ENCODE data around the gene RAD21L1.

Gene RAD21L1

DNA sequence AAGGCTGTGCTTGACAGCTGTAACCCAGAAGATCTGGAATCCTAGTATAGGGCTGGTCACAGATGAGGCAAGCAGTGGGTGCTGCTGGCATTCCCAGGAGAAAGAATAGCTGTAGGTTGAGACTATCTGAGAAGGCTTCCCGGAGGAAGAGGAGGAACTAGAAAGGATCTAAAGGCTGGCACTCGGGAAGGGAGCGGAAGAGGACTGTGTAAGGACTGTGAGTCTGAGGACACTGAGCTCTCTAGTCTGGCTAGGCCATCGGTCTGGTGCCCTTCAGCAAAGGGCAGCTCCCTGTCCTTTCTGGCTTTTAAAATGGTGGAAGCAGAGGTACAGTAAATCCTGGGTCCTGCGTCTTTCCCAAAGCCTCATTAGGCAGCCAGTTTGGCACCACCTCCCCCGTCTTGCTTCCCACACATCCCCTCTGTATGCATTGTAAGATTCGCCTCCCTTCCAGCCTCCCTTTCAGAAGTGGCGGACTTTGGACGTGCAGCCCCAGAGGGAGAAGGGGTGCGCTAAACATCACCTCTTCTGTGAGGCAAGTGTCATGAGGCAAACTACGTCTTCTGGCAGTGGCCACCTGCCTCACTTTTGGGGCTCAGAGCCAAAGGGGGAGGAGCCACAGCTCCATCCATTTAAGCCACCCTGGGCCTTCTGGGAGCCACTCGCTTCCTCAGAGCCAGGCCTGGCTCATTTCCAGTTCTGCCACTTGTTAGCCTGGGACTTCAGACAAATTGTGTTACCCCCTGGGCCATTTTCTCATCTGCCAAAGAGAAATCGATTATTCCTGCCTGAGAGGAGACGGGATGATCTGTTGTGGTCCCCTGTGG lies 48.9 kb downstream of the RAD21L1 start:
- no peak for DNase-seq

GRCh38 chr20:1275919-1276318 lies 50.1 kb downstream of the RAD21L1 start:
- no peak for DNase-seq

- DNase-seq = no peak
Observed at GRCh38 chr20:1277529-1278322, 51.9 kb downstream of the RAD21L1 start.

GRCh38 chr20:1278993-1279392 lies 53.1 kb downstream of the RAD21L1 start:
- DNase-seq = no peak

- no peak for DNase-seq
Observed at GRCh38 chr20:1280195-1281102, 54.6 kb downstream of the RAD21L1 start.

- DNase-seq = no peak
Observed at GRCh38 chr20:1281279-1282057, 55.6 kb downstream of the RAD21L1 start.

DNA sequence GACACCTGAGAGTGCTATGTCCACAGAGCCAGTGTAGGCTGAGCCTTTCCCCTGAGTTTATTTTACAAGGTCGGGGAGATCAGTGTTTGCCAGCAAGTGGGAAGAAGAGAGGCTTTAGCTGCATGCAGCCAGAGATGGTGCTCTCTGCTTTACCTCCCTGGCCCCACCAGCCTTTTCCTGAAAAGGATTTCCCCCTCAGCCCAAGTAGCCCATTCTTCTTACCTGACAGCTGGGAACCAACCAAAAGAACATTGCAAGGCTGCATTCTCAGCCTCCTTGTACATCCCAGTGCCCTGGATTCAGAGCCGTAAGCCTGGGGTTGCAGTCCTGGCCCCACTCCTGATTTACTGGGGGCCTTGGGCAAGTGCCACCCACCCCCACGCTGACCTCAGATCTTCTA lies 57.1 kb downstream of the RAD21L1 start:
- DNase-seq = no peak

DNA sequence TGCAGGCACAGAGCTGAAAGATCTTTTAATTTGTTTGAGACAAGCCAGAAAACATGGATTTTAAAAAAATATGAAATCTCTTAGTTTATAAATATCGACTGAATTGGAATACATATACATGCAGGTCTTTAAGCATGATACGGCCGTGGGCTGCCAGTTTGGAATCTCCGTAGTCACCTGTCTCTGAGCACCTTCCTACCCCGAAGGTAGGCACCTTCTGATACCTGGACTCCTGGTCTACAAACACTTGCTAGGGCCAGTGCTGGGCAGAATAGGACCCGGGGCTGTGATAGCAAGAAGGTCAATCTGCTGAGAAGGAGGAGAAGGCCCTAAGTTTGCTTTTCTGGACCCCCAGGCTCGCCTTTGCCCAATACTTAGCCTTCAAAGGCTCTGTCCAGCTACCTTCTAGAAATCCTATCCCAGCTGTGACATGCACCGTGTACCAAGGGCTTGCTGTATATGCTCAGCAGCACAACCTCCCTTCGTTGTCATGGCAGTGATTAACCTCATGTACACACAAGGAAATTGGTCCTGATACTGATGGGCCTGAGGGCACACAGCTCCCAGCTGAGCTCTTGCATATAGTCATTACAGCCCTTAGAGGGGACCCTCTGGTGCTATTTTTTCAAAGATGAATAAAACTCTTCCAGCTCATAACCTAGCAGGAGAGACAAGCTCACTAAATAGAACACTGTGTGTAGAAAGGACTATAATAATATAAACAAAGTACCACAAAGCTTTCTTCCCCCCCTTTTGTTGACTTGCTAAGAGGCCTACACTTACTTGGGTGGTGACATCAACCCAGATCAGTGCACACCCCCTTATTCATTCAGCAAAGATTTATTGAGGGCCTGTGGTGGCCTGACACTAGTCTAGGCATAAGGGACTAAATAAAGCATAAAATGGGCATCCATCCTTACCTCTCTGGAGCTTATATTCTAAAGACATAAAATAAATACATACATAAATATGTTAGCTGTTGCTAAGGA lies 58.0 kb downstream of the RAD21L1 start:
- no peak for DNase-seq

GRCh38 chr20:1286267-1287024 lies 60.6 kb downstream of the RAD21L1 start:
- DNase-seq = no peak

- DNase-seq = no peak
Observed at GRCh38 chr20:1287306-1287705, 61.5 kb downstream of the RAD21L1 start.

DNA sequence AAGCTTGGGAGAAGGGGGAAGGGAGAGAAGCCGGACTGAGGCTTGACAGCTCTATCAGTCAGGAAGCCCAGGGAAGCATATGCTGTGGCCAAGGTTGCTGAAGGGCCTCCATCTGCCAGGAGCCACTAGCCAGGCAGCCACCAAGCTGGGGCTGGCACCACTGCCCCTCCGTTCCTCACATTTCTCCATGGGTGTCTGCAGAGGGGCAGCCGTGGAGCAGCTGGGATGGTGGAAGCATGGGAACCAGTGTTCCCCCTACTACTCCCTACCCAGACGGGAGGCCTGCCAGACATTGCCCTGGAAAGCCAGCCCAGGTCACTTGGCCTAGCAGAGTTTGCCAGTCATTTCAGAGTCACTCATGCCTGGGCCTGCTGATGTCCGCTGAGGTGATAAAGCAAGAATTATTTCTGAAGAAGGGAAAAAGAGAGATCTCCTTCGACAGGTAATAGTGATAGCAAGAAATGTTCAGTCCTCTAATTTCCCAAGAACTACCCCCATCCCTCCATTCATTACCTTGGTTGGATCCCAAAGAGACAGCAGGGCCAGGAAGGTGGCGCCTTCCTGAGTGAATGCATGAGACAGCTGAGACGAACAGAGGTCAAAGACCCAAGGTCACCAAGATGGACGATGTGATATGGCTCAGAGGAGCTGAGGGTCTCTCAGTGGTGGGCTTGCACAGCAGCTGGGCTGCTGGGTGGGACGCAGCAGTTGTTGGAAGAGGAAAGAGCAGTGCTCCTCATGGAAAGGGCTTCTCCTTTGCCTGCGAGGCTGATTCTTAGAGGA lies 62.1 kb downstream of the RAD21L1 start:
- DNase-seq = no peak

DNA sequence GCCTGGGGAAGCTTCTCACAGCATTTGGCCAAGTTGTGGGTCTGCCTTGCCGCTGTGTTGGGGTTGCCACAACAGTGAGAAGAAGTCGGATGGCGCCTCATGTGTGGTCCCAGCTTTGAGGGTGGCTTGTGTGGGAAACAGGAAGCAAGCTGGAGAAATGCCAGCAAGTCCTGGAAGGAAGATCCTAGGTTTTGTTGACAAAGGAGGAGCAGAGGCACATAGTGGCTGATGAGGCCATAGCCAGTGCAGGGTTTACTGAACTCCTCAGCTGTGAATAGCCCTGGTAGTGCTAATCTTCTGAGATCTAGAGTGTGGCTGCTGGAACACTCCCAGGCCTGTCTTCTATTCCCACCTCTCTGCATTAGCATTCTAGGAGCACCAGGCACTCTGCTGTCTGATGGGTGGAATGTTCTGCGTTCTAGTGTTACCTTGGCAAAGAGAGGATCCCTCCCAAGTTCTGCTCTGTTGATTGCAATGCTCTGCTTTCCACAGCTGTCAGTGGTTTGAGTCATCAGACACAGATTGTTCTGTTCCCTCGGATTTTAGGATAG lies 65.4 kb downstream of the RAD21L1 start:
- no peak for DNase-seq

DNA sequence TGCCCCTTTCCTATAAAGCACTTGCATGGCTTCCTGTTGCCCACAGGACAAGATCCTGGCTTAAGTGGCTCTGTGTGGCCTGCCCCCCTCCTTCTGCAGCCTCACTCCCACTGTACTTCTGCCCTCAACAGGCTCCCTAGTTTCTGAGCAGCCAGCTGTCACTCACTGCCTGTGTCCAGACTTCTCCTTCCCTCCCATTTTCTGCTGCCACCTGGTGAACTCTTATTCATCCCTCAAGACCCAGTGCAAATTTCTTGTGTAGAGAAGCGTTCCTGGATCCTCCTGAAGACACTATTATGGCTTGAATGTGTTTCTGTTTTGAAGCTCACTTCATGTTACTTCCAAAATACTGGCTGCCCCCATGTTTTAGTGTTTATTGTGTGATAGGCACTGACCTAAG lies 66.8 kb downstream of the RAD21L1 start:
- DNase-seq = no peak

DNA sequence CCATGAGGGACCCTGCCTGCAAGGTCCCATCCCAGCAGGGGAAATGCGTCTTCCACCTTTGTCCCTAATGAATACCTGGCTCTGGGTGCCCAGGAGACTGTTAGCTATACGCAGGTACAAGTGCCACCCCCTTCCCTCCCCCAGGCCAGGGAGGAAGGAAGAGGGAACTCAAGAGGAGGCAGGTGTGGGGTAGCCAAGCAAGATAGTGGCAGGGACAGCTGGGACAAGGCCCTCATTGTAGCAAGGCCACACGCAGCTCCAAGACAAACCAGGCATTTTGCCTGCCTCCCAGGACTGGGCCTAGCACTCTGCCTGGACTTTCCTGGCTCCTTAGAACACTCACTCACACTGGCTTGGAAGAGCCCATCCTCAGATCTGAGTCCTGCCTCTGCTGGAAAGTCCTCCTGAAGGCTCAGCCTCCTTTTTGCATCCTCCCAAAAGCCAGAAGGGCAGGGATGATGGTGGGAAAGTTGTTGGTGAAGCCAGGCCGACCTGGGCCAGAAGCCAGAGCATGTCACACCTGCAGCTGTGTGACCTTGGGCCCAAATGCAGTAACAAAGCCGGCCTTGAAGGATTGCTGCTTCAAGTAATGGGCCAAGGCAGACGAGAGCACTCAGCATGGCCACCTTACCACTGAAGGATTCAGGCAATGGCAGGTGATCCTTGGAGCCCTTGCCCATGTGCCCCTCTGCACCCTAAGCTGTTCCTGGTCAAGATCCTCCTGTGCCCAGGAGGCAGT lies 68.0 kb downstream of the RAD21L1 start:
- no peak for DNase-seq

GRCh38 chr20:1294497-1294896 lies 68.7 kb downstream of the RAD21L1 start:
- DNase-seq = no peak

GRCh38 chr20:1295276-1295930 lies 69.6 kb downstream of the RAD21L1 start:
- no peak for DNase-seq

GRCh38 chr20:1296117-1296610 lies 70.3 kb downstream of the RAD21L1 start:
- no peak for DNase-seq

GRCh38 chr20:1296922-1297321 lies 71.1 kb downstream of the RAD21L1 start:
- DNase-seq = no peak

Measured in activated gamma-delta T cell (primary cell).